Neural progenitor cell (in vitro differentiated cells): ENCODE data around the gene STK26. TPM values are rescaled to one million over a fixed set of nuclear protein-coding genes. Genes with fewer than 3 reads are reported as not detected.

Source experiments
- DNase-seq: peaks from one replicate; pipeline ENCODE4 v3.0.0-alpha.2; 2016; ENCODE audit warnings: low spot score
- H2AFZ ChIP-seq: fragments of 200-600 bp; sonication (generic); replicated peaks from 2 replicates; pipeline ENCODE4 v1.6.1; 2016; ENCODE audit warnings: antibody characterized with exemption
- H3F3A ChIP-seq: fragments of 200-600 bp; sonication (generic); 2 replicates; pipeline ENCODE4 v1.6.1; 2016; ENCODE audit warnings: antibody characterized with exemption, low read depth
- H3K27ac ChIP-seq: fragments of 200-600 bp; sonication (generic); 2 replicates; pipeline ENCODE4 v1.5.1; 2016; ENCODE audit warnings: mild to moderate bottlenecking
- H3K27me3 ChIP-seq: fragments of 200-600 bp; sonication (generic); 2 replicates; pipeline ENCODE4 v1.6.1; 2016; ENCODE audit warnings: mild to moderate bottlenecking, moderate library complexity
- H3K36me3 ChIP-seq: fragments of 200-600 bp; sonication (generic); 2 replicates; pipeline ENCODE4 v1.5.1; 2016
- H3K4me1 ChIP-seq: fragments of 200-600 bp; sonication (generic); 2 replicates; pipeline ENCODE4 v1.6.1; 2016; ENCODE audit warnings: mixed run types
- H3K4me2 ChIP-seq: fragments of 200-600 bp; sonication (generic); 2 replicates; pipeline ENCODE4 v1.6.1; 2016
- H3K4me3 ChIP-seq: fragments of 200-600 bp; sonication (generic); 2 replicates; pipeline ENCODE4 v1.5.1; 2016
- H3K79me2 ChIP-seq: fragments of 200-600 bp; sonication (generic); 2 replicates; pipeline ENCODE4 v1.6.1; 2016; ENCODE audit warnings: low read depth
- H3K9ac ChIP-seq: fragments of 200-600 bp; sonication (generic); 2 replicates; pipeline ENCODE4 v1.6.1; 2016
- H3K9me3 ChIP-seq: fragments of 200-600 bp; sonication (generic); 2 replicates; pipeline ENCODE4 v1.5.1; 2016; ENCODE audit warnings: low read depth
- H4K20me1 ChIP-seq: fragments of 200-600 bp; sonication (generic); 2 replicates; pipeline ENCODE4 v1.6.1; 2016; ENCODE audit warnings: low read depth
- H3K27ac Mint-ChIP-seq: 3 replicates; pipeline ENCODE4 v1.8.0; 2021; ENCODE audit warnings: mixed read lengths
- H3K27me3 Mint-ChIP-seq: 2 replicates; pipeline ENCODE4 v1.8.0; 2022; ENCODE audit warnings: low read depth, mild to moderate bottlenecking, inconsistent platforms, moderate library complexity, mixed read lengths; ENCODE audit not compliant: insufficient read depth
- H3K36me3 Mint-ChIP-seq: 3 replicates; pipeline ENCODE4 v1.8.0; 2021; ENCODE audit warnings: mixed read lengths
- H3K4me1 Mint-ChIP-seq: 3 replicates; pipeline ENCODE4 v1.8.0; 2021; ENCODE audit warnings: mixed read lengths
- H3K4me3 Mint-ChIP-seq: 3 replicates; pipeline ENCODE4 v1.8.0; 2021; ENCODE audit warnings: mild to moderate bottlenecking, moderate library complexity, mixed read lengths
- H3K9me3 Mint-ChIP-seq: 3 replicates; pipeline ENCODE4 v1.8.0; 2020; ENCODE audit warnings: mixed read lengths
- CTCF ChIP-seq: fragments of 200-600 bp; sonication (generic); IDR thresholded peaks from 2 replicates; pipeline ENCODE4 v1.5.1; 2017; ENCODE audit warnings: antibody characterized with exemption, mild to moderate bottlenecking
- EZH2 ChIP-seq: fragments of 200-600 bp; sonication (generic); IDR thresholded peaks from 2 replicates; pipeline ENCODE4 v1.6.1; 2017; ENCODE audit warnings: antibody characterized with exemption, mild to moderate bottlenecking, moderate library complexity
- EZH2phosphoT487 ChIP-seq: fragments of 200-600 bp; sonication (generic); IDR thresholded peaks from 2 replicates; pipeline ENCODE4 v1.6.1; 2017; ENCODE audit warnings: antibody characterized with exemption
- total RNA-seq: library from RNA; depleted of rRNA; stranded (reverse); fragments of >200 nt; gene quantifications from 2 replicates; pipeline ENCODE4 v1.2.3, GENCODE V29; 2015; ENCODE audit warnings: low replicate concordance

The STK26 gene
- total RNA-seq, 1 donor from 2014 or later: 182 TPM

- no peaks in the 10 kb centered on the region for H3K9me3 ChIP-seq
- peaks cover 2% of the 10 kb centered on the region for H3K9me3 Mint-ChIP-seq
- H3F3A ChIP-seq: no peaks in the 10 kb centered on the region
- H3K27me3 ChIP-seq: no peaks in the 10 kb centered on the region
- no peak overlapping the region for H3K27ac ChIP-seq
- DNase-seq: no peak
- no peak overlapping the region for H2AFZ ChIP-seq
- H3K4me1 Mint-ChIP-seq: no peaks in the 10 kb centered on the region
- no peaks in the 10 kb centered on the region for H3K4me1 ChIP-seq
- no peak overlapping the region for H3K4me3 ChIP-seq
- H3K79me2 ChIP-seq: no peaks in the 10 kb centered on the region
- H3K9ac ChIP-seq: no peak overlapping the region
- no peak overlapping the region for H3K4me2 ChIP-seq
- no peak overlapping the region for H3K27ac Mint-ChIP-seq
- no peaks in the 10 kb centered on the region for H3K36me3 Mint-ChIP-seq
- TF ChIP-seq CTCF (no peak), EZH2phosphoT487 (no peak), EZH2 (no peak)
- no peaks in the 10 kb centered on the region for H4K20me1 ChIP-seq
- no peaks in the 10 kb centered on the region for H3K36me3 ChIP-seq
- no peak overlapping the region for H3K4me3 Mint-ChIP-seq
- peaks cover 3% of the 10 kb centered on the region for H3K27me3 Mint-ChIP-seq
These were observed 78.1 kb downstream of the STK26 start for GRCh38 chrX:132101206-132101605.

GRCh38 chrX:132101799-132102198 lies 78.7 kb downstream of the STK26 start:
- no peak overlapping the region for H3K4me2 ChIP-seq
- TF ChIP-seq EZH2phosphoT487: no peak
- no peak for TF ChIP-seq CTCF
- no peak for TF ChIP-seq EZH2
- peaks cover 2% of the 10 kb centered on the region for H3K9me3 Mint-ChIP-seq
- H3K27me3 ChIP-seq: no peaks in the 10 kb centered on the region
- H3K4me1 ChIP-seq: no peaks in the 10 kb centered on the region
- no peaks in the 10 kb centered on the region for H3K36me3 ChIP-seq
- H3F3A ChIP-seq: no peaks in the 10 kb centered on the region
- H3K27me3 Mint-ChIP-seq: peaks cover 2% of the 10 kb centered on the region
- H4K20me1 ChIP-seq: no peaks in the 10 kb centered on the region
- no peaks in the 10 kb centered on the region for H3K9me3 ChIP-seq
- H3K79me2 ChIP-seq: no peaks in the 10 kb centered on the region
- no peaks in the 10 kb centered on the region for H3K4me1 Mint-ChIP-seq
- no peak overlapping the region for H3K9ac ChIP-seq
- no peak overlapping the region for H3K4me3 Mint-ChIP-seq
- H3K27ac ChIP-seq: no peak overlapping the region
- DNase-seq: no peak
- no peaks in the 10 kb centered on the region for H3K36me3 Mint-ChIP-seq
- H3K27ac Mint-ChIP-seq: no peak overlapping the region
- no peak overlapping the region for H2AFZ ChIP-seq
- no peak overlapping the region for H3K4me3 ChIP-seq

GRCh38 chrX:132107291-132107690 lies 84.2 kb downstream of the STK26 start:
- DNase-seq: no peak
- Mint-ChIP-seq H3K36me3 (no peaks in the 10 kb centered on the region), H3K27me3 (peaks cover 2% of the 10 kb centered on the region), H3K27ac (no peak overlapping the region), H3K9me3 (peaks cover 2% of the 10 kb centered on the region), H3K4me3 (no peak overlapping the region), H3K4me1 (peaks cover 7% of the 10 kb centered on the region)
- Histone ChIP-seq H2AFZ (no peak overlapping the region), H3K27me3 (no peaks in the 10 kb centered on the region), H4K20me1 (no peaks in the 10 kb centered on the region), H3K27ac (no peak overlapping the region), H3F3A (no peaks in the 10 kb centered on the region), H3K4me1 (peaks cover 8% of the 10 kb centered on the region), H3K9ac (no peak overlapping the region), H3K36me3 (no peaks in the 10 kb centered on the region), H3K4me2 (no peak overlapping the region), H3K9me3 (peaks cover 4% of the 10 kb centered on the region), H3K79me2 (no peaks in the 10 kb centered on the region), H3K4me3 (no peak overlapping the region)
- TF ChIP-seq EZH2 (no peak), CTCF (no peak), EZH2phosphoT487 (no peak)
